Measurements from ENCODE around the gene PDXK.

- no peak for TF ChIP-seq CTCF (conservative IDR thresholded peaks at IDR 0.05)
- no peak for TF ChIP-seq EZH2 (IDR thresholded peaks at IDR 0.05; ENCODE audit: low read depth)
Measured at GRCh38 chr21:43731891-43732711, 13.2 kb downstream of the PDXK start.

Data from PC-9 (cell line).